BJ (cell line): ENCODE data around the gene MYL12B. TPM values are rescaled to one million over a fixed set of nuclear protein-coding genes. Genes with fewer than 3 reads are reported as not detected.

ENCODE experiments used
- CTCF ChIA-PET: fragments of 350-600 bp; formaldehyde crosslinking; extraction: SDS; loops from one replicate; lab custom pipeline; 2021; ENCODE audit warnings: antibody characterized with exemption, inconsistent platforms; lab: Yijun Ruan, JAX
- POLR2A ChIA-PET: fragments of 300-600 bp; sonication (Branson Sonifier 250); formaldehyde crosslinking; extraction: SDS; loops from one replicate; lab custom pipeline; 2021; ENCODE audit warnings: antibody characterized with exemption; lab: Charles Lee
- DNase-seq: peaks from one replicate; pipeline ENCODE4 v3.0.0-alpha.2; 2011; ENCODE audit warnings: low read depth
- H3K27me3 ChIP-seq: 2 replicates; pipeline ENCODE4 v1.6.0; 2011; ENCODE audit warnings: low read length; ENCODE audit not compliant: control insufficient read depth, insufficient read depth
- H3K36me3 ChIP-seq: 2 replicates; pipeline ENCODE4 v1.5.1; 2011; ENCODE audit warnings: low read length; ENCODE audit not compliant: control insufficient read depth, insufficient read depth
- H3K4me3 ChIP-seq: 2 replicates; pipeline ENCODE4 v1.5.1; 2011; ENCODE audit warnings: low read depth, mild to moderate bottlenecking, control low read depth, low read length
- CTCF ChIP-seq: IDR thresholded peaks from 2 replicates; pipeline ENCODE4 v1.5.1; 2011; ENCODE audit warnings: low read depth, mild to moderate bottlenecking, control low read depth, inconsistent platforms, low read length, moderate library complexity; ENCODE audit not compliant: insufficient read depth
- polyA plus RNA-seq: library from polyadenylated mRNA; depleted of rRNA; stranded (reverse); fragments of >200 nt; gene quantifications from 2 replicates; pipeline ENCODE4 v1.2.3, GENCODE V29; 2011

Gene MYL12B
- polyA plus RNA-seq, 1 experiment, result 778 TPM

GRCh38 chr18:3281456-3282400 is 19.8 kb downstream of the MYL12B start:
- POLR2A ChIA-PET, result interaction anchor here (0.5 to 1.2 kb wide), 2 partner anchors 166 to 490 kb away, joined by 5 to 23 read pairs; no protein-coding TSS in a partner anchor
- Histone ChIP-seq H3K4me3 (no peak overlapping the region), H3K36me3 (peaks cover 1% of the 10 kb centered on the region; the same call in 1 of the 2 replicates), H3K27me3 (no peaks in the 10 kb centered on the region)
- DNase-seq, result peak; percentile 60
- peak; percentile 31; the same call in 1 of the 2 replicates for TF ChIP-seq CTCF
- CTCF ChIA-PET, result interaction anchor here (0.6 to 8.6 kb wide), 21 partner anchors 8 to 714 kb away, joined by 3 to 82 read pairs (median 5); no protein-coding TSS in a partner anchor

DNA sequence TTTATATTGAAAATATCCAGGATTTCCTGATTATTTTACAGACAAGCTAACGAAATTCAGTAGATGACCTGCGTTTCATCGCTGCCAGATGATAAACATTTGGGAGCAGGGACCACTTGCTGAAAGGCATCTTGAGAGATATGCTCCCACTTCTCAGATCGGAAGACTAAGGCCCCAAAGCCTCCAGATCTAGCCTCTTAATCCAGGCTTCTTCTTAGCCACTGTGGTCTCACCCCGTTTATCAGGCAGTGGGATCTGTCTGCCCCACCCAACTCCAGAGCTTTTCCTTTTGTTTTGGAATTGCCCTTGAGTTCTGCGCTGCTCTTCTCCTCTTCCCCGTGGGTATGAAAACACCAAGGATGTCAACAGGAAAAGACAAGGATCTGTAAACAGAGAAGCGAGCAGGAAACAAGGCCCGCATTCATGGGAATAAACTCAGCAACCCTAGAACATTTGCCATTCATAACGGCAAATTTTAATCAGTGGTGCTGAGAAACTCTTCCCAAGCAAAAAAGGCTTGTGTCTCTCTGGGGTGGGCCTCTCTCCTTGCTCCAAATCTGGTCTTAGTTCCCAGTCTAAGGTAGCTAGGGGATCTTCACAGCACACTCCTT is 21.4 kb downstream of the MYL12B start:
- Histone ChIP-seq H3K36me3 (no peaks in the 10 kb centered on the region), H3K27me3 (no peaks in the 10 kb centered on the region), H3K4me3 (no peak overlapping the region)
- no peak for DNase-seq
- TF ChIP-seq CTCF, result no peak
- POLR2A ChIA-PET, result interaction anchor here (1.2 kb wide), 1 partner anchor 165 kb away, joined by 23 read pairs; no protein-coding TSS in a partner anchor
- CTCF ChIA-PET, result interaction anchor here (0.8 to 8.6 kb wide), 8 partner anchors 10 to 712 kb away, joined by 3 to 82 read pairs (median 4); no protein-coding TSS in a partner anchor

DNA sequence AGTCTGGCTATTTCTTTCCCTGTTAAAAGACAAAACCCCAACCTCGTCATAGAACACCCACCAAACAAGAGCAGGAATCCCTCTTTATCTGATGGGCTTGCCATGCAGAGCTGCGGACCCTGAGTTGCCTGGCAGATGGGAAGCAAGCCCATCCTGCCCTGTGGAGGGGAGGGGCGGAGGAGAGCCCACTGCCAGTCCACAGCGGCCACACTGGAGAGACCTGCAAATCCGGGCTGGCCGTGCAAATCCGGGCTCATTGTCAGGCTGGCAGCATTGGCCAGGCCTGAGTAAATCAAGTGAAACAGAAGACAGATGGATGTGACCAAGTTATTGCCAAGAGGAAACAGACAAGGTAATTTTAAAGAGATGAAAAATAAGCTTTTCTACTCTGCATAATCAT is 22.0 kb downstream of the MYL12B start:
- H3K27me3 ChIP-seq, result no peaks in the 10 kb centered on the region
- POLR2A ChIA-PET, result no interaction called here
- TF ChIP-seq CTCF, result no peak
- CTCF ChIA-PET, result interaction anchor here (0.8 to 8.6 kb wide), 5 partner anchors 13 to 392 kb away, joined by 3 to 82 read pairs (median 3); no protein-coding TSS in a partner anchor
- no peaks in the 10 kb centered on the region for H3K36me3 ChIP-seq
- no peak overlapping the region for H3K4me3 ChIP-seq
- no peak for DNase-seq

- no peaks in the 10 kb centered on the region for H3K27me3 ChIP-seq
- no peak for DNase-seq
- CTCF ChIA-PET, result interaction anchor here (0.8 to 8.6 kb wide), 4 partner anchors 12 to 391 kb away, joined by 3 to 82 read pairs (median 3); no protein-coding TSS in a partner anchor
- POLR2A ChIA-PET, result no interaction called here
- no peak for TF ChIP-seq CTCF
- no peak overlapping the region for H3K4me3 ChIP-seq
- no peaks in the 10 kb centered on the region for H3K36me3 ChIP-seq
These were observed 22.6 kb downstream of the MYL12B start for GRCh38 chr18:3284501-3284900.
